ENCODE data around the gene ATP8B3.

ATP8B3 gene

GRCh38 chr19:1855828-1856255, 43.8 kb upstream of the ATP8B3 start:
- no CpG with 5 or more reads among the region's 13 CpGs for WGBS (ENCODE audit: extremely low coverage, insufficient coverage, low lambda C conversion rate)
- H3K4me2 ChIP-seq (ENCODE audit: low read length), result peak overlapping the region; percentile 8

GRCh38 chr19:1855040-1855827, 43.2 kb upstream of the ATP8B3 start:
- no peaks in the 10 kb centered on the region for H3K27me3 ChIP-seq (ENCODE audit: insufficient read depth, low read length, poor library complexity)
- peaks cover 14% of the 10 kb centered on the region for H3K4me1 ChIP-seq (ENCODE audit: control insufficient read depth, low read depth, low read length)
- H3K4ac ChIP-seq (ENCODE audit: low read depth, low read length), result peak overlapping the region; percentile 29
- H2BK15ac ChIP-seq (replicated peaks; ENCODE audit: low read depth), result no peak overlapping the region
- no peak overlapping the region for H2AK5ac ChIP-seq (ENCODE audit: low read length)
- no peak overlapping the region for H3K4me3 ChIP-seq (ENCODE audit: low read length)
- H3K27ac ChIP-seq (ENCODE audit: low read depth, low read length), result peak overlapping the region; percentile 68
- H3K18ac ChIP-seq (ENCODE audit: low read length), result peak overlapping the region; percentile 5
- H3K36me3 ChIP-seq (ENCODE audit: control insufficient read depth, insufficient read depth, low read length), result no peaks in the 10 kb centered on the region
- H2BK120ac ChIP-seq (ENCODE audit: low read depth, low read length), result no peak overlapping the region
- WGBS (ENCODE audit: extremely low coverage, insufficient coverage, low lambda C conversion rate), result no CpG with 5 or more reads among the region's 33 CpGs
- H2BK5ac ChIP-seq (ENCODE audit: low read length), result no peak overlapping the region
- H4K8ac ChIP-seq (ENCODE audit: low read depth, low read length), result no peak overlapping the region
- H3K56ac ChIP-seq (ENCODE audit: low read length), result peak overlapping the region; percentile 93
- H3K9ac ChIP-seq (ENCODE audit: low read length), result peak overlapping the region; percentile 61
- H3K4me2 ChIP-seq (ENCODE audit: low read length), result peak overlapping the region; percentile 10
- DNase-seq, result peak; percentile 95
- no peak overlapping the region for H4K5ac ChIP-seq (ENCODE audit: low read length)
- peaks cover 41% of the 10 kb centered on the region for H3K79me2 ChIP-seq (ENCODE audit: control insufficient read depth, insufficient read depth, low read length)
- H3K23ac ChIP-seq (ENCODE audit: low read length), result no peak overlapping the region
- H3K79me1 ChIP-seq (ENCODE audit: low read length), result peaks cover 16% of the 10 kb centered on the region

More at GRCh38 chr19:1855828-1856255, 43.8 kb upstream of the ATP8B3 start:
- peak overlapping the region; percentile 61 for H3K9ac ChIP-seq (ENCODE audit: low read length)
- no peak overlapping the region for H2BK120ac ChIP-seq (ENCODE audit: low read depth, low read length)
- H2BK5ac ChIP-seq (ENCODE audit: low read length), result no peak overlapping the region
- no peak overlapping the region for H2BK15ac ChIP-seq (replicated peaks; ENCODE audit: low read depth)
- H4K8ac ChIP-seq (ENCODE audit: low read depth, low read length), result no peak overlapping the region
- H3K4ac ChIP-seq (ENCODE audit: low read depth, low read length), result peak overlapping the region; percentile 29
- H3K4me1 ChIP-seq (ENCODE audit: control insufficient read depth, low read depth, low read length), result peaks cover 15% of the 10 kb centered on the region
- H2AK5ac ChIP-seq (ENCODE audit: low read length), result no peak overlapping the region
- no peaks in the 10 kb centered on the region for H3K27me3 ChIP-seq (ENCODE audit: insufficient read depth, low read length, poor library complexity)
- H3K56ac ChIP-seq (ENCODE audit: low read length), result peak overlapping the region; percentile 93
- peak overlapping the region; percentile 68 for H3K23ac ChIP-seq (ENCODE audit: low read length)
- no peaks in the 10 kb centered on the region for H3K36me3 ChIP-seq (ENCODE audit: control insufficient read depth, insufficient read depth, low read length)
- H3K27ac ChIP-seq (ENCODE audit: low read depth, low read length), result peak overlapping the region; percentile 2
- DNase-seq, result no peak
- no peak overlapping the region for H3K18ac ChIP-seq (ENCODE audit: low read length)
- H3K79me2 ChIP-seq (ENCODE audit: control insufficient read depth, insufficient read depth, low read length), result peaks cover 48% of the 10 kb centered on the region
- no peak overlapping the region for H3K4me3 ChIP-seq (ENCODE audit: low read length)
- H4K5ac ChIP-seq (ENCODE audit: low read length), result no peak overlapping the region
- H3K79me1 ChIP-seq (ENCODE audit: low read length), result peaks cover 16% of the 10 kb centered on the region

GRCh38 chr19:1854542-1855039, 42.5 kb upstream of the ATP8B3 start:
- no CpG with 5 or more reads among the region's 37 CpGs for WGBS (ENCODE audit: extremely low coverage, insufficient coverage, low lambda C conversion rate)
- H4K5ac ChIP-seq (ENCODE audit: low read length), result no peak overlapping the region
- H3K4me2 ChIP-seq (ENCODE audit: low read length), result no peak overlapping the region
- H3K18ac ChIP-seq (ENCODE audit: low read length), result peak overlapping the region; percentile 5
- H3K4me3 ChIP-seq (ENCODE audit: low read length), result no peak overlapping the region
- no peak overlapping the region for H3K4ac ChIP-seq (ENCODE audit: low read depth, low read length)
- no peak overlapping the region for H3K23ac ChIP-seq (ENCODE audit: low read length)
- H3K27me3 ChIP-seq (ENCODE audit: insufficient read depth, low read length, poor library complexity), result no peaks in the 10 kb centered on the region
- no peak overlapping the region for H2AK5ac ChIP-seq (ENCODE audit: low read length)
- H4K8ac ChIP-seq (ENCODE audit: low read depth, low read length), result no peak overlapping the region
- DNase-seq, result peak; percentile 26
- H3K56ac ChIP-seq (ENCODE audit: low read length), result peak overlapping the region; percentile 42
- H2BK5ac ChIP-seq (ENCODE audit: low read length), result no peak overlapping the region
- H3K27ac ChIP-seq (ENCODE audit: low read depth, low read length), result peak overlapping the region; percentile 68
- H3K79me1 ChIP-seq (ENCODE audit: low read length), result peaks cover 16% of the 10 kb centered on the region
- H3K9ac ChIP-seq (ENCODE audit: low read length), result peak overlapping the region; percentile 58
- H3K79me2 ChIP-seq (ENCODE audit: control insufficient read depth, insufficient read depth, low read length), result peaks cover 36% of the 10 kb centered on the region
- no peak overlapping the region for H2BK15ac ChIP-seq (replicated peaks; ENCODE audit: low read depth)
- H3K4me1 ChIP-seq (ENCODE audit: control insufficient read depth, low read depth, low read length), result peaks cover 12% of the 10 kb centered on the region
- no peak overlapping the region for H2BK120ac ChIP-seq (ENCODE audit: low read depth, low read length)
- H3K36me3 ChIP-seq (ENCODE audit: control insufficient read depth, insufficient read depth, low read length), result no peaks in the 10 kb centered on the region

- Histone ChIP-seq H3K79me2 (ENCODE audit: control insufficient read depth, insufficient read depth, low read length) (peaks cover 32% of the 10 kb centered on the region), H3K27ac (ENCODE audit: low read depth, low read length) (no peak overlapping the region), H2BK15ac (replicated peaks; ENCODE audit: low read depth) (no peak overlapping the region), H3K4me2 (ENCODE audit: low read length) (no peak overlapping the region), H3K18ac (ENCODE audit: low read length) (no peak overlapping the region), H3K27me3 (ENCODE audit: insufficient read depth, low read length, poor library complexity) (no peaks in the 10 kb centered on the region), H3K23ac (ENCODE audit: low read length) (no peak overlapping the region), H3K4me1 (ENCODE audit: control insufficient read depth, low read depth, low read length) (peaks cover 12% of the 10 kb centered on the region), H3K79me1 (ENCODE audit: low read length) (peaks cover 16% of the 10 kb centered on the region), H3K4me3 (ENCODE audit: low read length) (no peak overlapping the region), H3K56ac (ENCODE audit: low read length) (no peak overlapping the region), H2BK5ac (ENCODE audit: low read length) (no peak overlapping the region), H3K4ac (ENCODE audit: low read depth, low read length) (no peak overlapping the region), H2BK120ac (ENCODE audit: low read depth, low read length) (no peak overlapping the region), H4K5ac (ENCODE audit: low read length) (no peak overlapping the region), H4K8ac (ENCODE audit: low read depth, low read length) (no peak overlapping the region), H2AK5ac (ENCODE audit: low read length) (no peak overlapping the region), H3K9ac (ENCODE audit: low read length) (no peak overlapping the region), H3K36me3 (ENCODE audit: control insufficient read depth, insufficient read depth, low read length) (no peaks in the 10 kb centered on the region)
- no peak for DNase-seq
- no CpG with 5 or more reads among the region's 16 CpGs for WGBS (ENCODE audit: extremely low coverage, insufficient coverage, low lambda C conversion rate)
These were observed 42.0 kb upstream of the ATP8B3 start for GRCh38 chr19:1854039-1854541.

GRCh38 chr19:1853295-1854038, 41.4 kb upstream of the ATP8B3 start:
- peaks cover 10% of the 10 kb centered on the region for H3K4me1 ChIP-seq (ENCODE audit: control insufficient read depth, low read depth, low read length)
- no peak overlapping the region for H3K23ac ChIP-seq (ENCODE audit: low read length)
- WGBS (ENCODE audit: extremely low coverage, insufficient coverage, low lambda C conversion rate), result no CpG with 5 or more reads among the region's 27 CpGs
- H3K4me2 ChIP-seq (ENCODE audit: low read length), result no peak overlapping the region
- no peak overlapping the region for H2BK5ac ChIP-seq (ENCODE audit: low read length)
- H3K79me1 ChIP-seq (ENCODE audit: low read length), result peaks cover 12% of the 10 kb centered on the region
- no peak overlapping the region for H3K18ac ChIP-seq (ENCODE audit: low read length)
- H2BK15ac ChIP-seq (replicated peaks; ENCODE audit: low read depth), result no peak overlapping the region
- H4K5ac ChIP-seq (ENCODE audit: low read length), result no peak overlapping the region
- H3K79me2 ChIP-seq (ENCODE audit: control insufficient read depth, insufficient read depth, low read length), result peaks cover 26% of the 10 kb centered on the region
- peak overlapping the region; percentile 24 for H3K4ac ChIP-seq (ENCODE audit: low read depth, low read length)
- H3K4me3 ChIP-seq (ENCODE audit: low read length), result no peak overlapping the region
- no peaks in the 10 kb centered on the region for H3K27me3 ChIP-seq (ENCODE audit: insufficient read depth, low read length, poor library complexity)
- H3K27ac ChIP-seq (ENCODE audit: low read depth, low read length), result no peak overlapping the region
- peak overlapping the region; percentile 34 for H3K56ac ChIP-seq (ENCODE audit: low read length)
- H3K36me3 ChIP-seq (ENCODE audit: control insufficient read depth, insufficient read depth, low read length), result no peaks in the 10 kb centered on the region
- no peak overlapping the region for H2BK120ac ChIP-seq (ENCODE audit: low read depth, low read length)
- DNase-seq, result peak; percentile 91
- no peak overlapping the region for H4K8ac ChIP-seq (ENCODE audit: low read depth, low read length)
- no peak overlapping the region for H2AK5ac ChIP-seq (ENCODE audit: low read length)
- H3K9ac ChIP-seq (ENCODE audit: low read length), result no peak overlapping the region
